Testis (tissue), 2 donors: Measurements from ENCODE around the gene LCOR.

Source experiments
- POLR2A ChIP-seq: fragments of 450-650 bp; IDR thresholded peaks from one replicate; pipeline ENCODE4 v1.6.1; 2017; ENCODE audit warnings: antibody characterized with exemption, mild to moderate bottlenecking, moderate library complexity
- TF ChIP-seq, protein P1 (sequence below), 3 experiments: fragments of 450-650 bp in 2 of 3; fragments of 200-600 bp in 1 of 3; sonication (generic) in 1 of 3; IDR thresholded peaks; one replicate each; pipeline ENCODE4 v1.5.1; 2016 to 2019; ENCODE audit warnings: antibody characterized with exemption in 3 of 3, mild to moderate bottlenecking in 2 of 3, moderate library complexity in 1 of 3

DNA sequence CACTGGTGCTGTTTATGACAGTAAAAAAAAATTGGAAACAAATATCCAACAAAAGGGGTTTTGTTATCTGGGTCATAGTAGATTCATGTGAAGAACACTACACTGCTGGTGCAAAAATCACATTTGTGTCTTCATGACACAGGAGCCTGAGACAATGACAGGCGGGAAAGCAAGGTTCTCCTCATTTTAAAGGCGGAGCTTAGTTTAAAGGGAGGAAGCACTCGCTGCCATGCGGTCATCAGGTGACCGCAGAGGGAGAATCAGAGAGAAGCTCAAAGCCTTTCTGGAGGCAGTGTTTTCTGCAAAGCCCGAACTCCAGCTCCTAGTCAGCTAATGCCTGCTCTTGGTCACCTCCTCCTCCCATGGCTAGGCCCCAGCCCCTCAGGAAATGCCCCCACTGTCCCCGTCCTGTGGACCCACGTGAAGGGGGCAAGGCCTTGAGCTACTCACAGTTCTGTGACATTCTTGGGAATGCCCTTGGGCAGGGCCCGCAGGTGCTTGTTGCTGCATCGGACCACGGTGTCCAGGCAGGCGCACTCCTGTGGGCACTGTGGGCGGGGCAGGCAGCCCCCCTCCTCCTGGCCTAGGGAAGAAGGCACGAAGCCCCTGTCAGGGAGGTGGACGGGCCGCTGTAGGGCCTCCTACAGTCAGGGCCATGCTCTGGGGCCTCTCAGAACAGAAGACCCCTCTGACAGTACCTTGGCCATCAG lies 207.6 kb downstream of the LCOR start:
- TF ChIP-seq, protein P1, sequence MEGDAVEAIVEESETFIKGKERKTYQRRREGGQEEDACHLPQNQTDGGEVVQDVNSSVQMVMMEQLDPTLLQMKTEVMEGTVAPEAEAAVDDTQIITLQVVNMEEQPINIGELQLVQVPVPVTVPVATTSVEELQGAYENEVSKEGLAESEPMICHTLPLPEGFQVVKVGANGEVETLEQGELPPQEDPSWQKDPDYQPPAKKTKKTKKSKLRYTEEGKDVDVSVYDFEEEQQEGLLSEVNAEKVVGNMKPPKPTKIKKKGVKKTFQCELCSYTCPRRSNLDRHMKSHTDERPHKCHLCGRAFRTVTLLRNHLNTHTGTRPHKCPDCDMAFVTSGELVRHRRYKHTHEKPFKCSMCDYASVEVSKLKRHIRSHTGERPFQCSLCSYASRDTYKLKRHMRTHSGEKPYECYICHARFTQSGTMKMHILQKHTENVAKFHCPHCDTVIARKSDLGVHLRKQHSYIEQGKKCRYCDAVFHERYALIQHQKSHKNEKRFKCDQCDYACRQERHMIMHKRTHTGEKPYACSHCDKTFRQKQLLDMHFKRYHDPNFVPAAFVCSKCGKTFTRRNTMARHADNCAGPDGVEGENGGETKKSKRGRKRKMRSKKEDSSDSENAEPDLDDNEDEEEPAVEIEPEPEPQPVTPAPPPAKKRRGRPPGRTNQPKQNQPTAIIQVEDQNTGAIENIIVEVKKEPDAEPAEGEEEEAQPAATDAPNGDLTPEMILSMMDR (IDR thresholded peaks at IDR 0.05), result no peak
- TF ChIP-seq POLR2A, result no peak
